ENCODE measurements around the gene PGF. TPM values are rescaled to one million over a fixed set of nuclear protein-coding genes. Genes with fewer than 3 reads are reported as not detected.
A peak's percentile ranks its signal among the peaks of the same experiment; 100 is the strongest.

PGF gene
- total RNA-seq, 5 donors from 2014 or later (not counting 1 experiment from before 2014, with no cell fraction given), result 0.09 to 0.29 TPM; not detected in 3

DNA sequence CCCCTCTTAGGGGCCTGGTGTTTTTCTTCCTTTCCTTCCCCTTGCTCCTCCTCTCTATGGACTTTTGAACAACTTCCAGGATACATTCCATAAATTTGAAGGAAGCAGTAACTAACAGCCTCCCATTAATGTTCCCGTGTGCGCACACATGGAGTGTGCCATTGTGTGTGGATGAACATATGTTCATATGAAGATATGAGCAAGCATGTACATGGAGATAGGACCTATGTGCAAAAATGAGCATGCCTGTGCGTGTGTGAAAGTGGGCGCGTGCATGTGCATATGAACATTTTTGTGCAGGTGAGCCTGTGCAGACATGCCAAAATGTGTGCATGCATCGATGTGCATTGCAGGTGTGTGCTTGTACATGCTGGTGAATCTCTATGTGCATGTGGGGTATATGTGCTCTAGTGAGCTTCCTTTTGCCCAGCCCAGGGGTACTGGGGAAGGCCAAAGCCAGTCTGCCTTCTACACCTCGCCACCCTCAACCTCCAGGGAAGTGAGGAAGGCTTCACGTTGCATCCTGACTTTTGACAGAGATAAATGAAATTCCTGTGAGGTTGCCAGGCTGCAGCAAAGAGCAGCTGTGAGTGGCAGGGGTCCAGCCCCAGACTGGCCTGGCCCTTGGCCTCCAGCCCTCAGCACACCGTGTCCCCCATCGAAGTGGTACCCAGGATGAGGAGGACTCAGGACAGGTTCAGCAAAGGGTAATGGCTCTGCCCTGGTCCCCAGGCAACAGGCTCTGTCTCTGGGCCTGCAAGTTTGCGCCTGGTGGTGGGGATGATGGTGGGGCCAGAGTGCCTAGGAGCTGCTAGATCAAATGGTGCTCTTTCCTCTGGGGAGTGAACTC lies 21.1 kb upstream of the PGF start:
- peaks cover 0 to 3% (median 2%) of the 10 kb centered on the region in 3 donors for H3K4me1 Mint-ChIP-seq
- ATAC-seq (replicated peaks in 1 of 4) (no peak), DNase-seq (no peak)
- Histone ChIP-seq H3K4me3 (ENCODE audit: control insufficient read depth in 1 of 2, extremely low read depth in 1 of 2, low read length in 1 of 2) (no peak overlapping the region), H3K27ac (ENCODE audit: low read length) (no peak overlapping the region), H3K36me3 (ENCODE audit: control insufficient read depth in 2 of 2, extremely low read depth in 1 of 2, insufficient read depth in 1 of 2, low read length in 1 of 2) (no peaks in the 10 kb centered on the region), H3K9me3 (no peaks in the 10 kb centered on the region), H3K27me3 (replicated peaks in 1 of 2; ENCODE audit: control insufficient read depth in 2 of 2, extremely low read depth in 1 of 2, insufficient read depth in 2 of 2, low read length in 1 of 2) (peaks cover 0 to 5% of the 10 kb centered on the region in 2 experiments), H3K4me1 (ENCODE audit: control insufficient read depth in 1 of 2, extremely low read depth in 1 of 2, insufficient read depth in 2 of 2, low read length in 2 of 2) (peaks cover 0 to 6% of the 10 kb centered on the region in 2 experiments)
- no peaks in the 10 kb centered on the region for H3K27me3 Mint-ChIP-seq
- ChIA-PET POLR2A (no interaction called here), CTCF (no interaction called here)
- H3K9me3 Mint-ChIP-seq, result no peaks in the 10 kb centered on the region
- no peak overlapping the region for H3K4me3 Mint-ChIP-seq
- no peak overlapping the region for H3K27ac Mint-ChIP-seq
- no peaks in the 10 kb centered on the region for H3K36me3 Mint-ChIP-seq
- 97% methylated on average over 8 of the region's 11 CpGs for WGBS (ENCODE audit: insufficient coverage)

DNA sequence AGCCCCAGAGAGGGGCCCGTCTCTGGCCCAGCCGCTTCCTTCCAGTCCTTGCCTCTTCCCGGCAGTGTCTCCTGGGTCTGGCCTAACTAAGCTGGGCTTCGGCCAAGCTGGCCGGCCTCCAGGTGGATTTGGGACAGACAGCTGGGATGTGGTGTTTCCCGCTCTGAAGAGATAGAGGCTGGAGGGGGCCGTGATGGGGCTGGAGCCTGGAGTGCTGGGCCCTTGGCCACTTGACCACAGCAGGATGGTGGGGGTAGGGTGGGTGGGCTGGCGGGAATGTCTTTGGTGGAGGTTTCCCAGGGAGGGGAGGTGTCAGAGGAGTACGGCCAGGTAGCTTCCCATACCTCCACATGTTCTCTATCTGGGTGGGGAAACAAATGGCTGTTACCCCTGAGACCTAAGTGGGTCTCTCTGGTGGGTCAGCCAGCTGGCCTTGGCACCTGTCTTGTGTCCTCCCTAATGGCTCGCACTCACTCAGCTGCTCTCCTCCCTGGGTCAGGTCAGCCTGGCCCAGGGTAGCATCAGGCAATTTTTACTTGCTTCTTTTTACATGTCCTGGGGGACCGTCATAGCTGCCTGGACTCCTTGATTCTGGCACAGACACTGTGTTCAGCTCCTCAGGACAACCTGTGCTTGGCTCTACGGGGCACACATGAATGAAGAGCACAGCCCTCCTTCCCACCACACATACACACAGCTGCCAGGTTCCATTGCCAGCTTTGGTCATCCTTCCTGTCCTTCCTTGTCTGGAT lies 19.8 kb upstream of the PGF start:
- DNase-seq (no peak), ATAC-seq (replicated peaks in 1 of 4) (no peak)
- no peaks in the 10 kb centered on the region for H3K36me3 ChIP-seq (ENCODE audit: control insufficient read depth in 2 of 2, extremely low read depth in 1 of 2, insufficient read depth in 1 of 2, low read length in 1 of 2)
- peaks cover 0 to 6% of the 10 kb centered on the region in 2 experiments for H3K4me1 ChIP-seq (ENCODE audit: control insufficient read depth in 1 of 2, extremely low read depth in 1 of 2, insufficient read depth in 2 of 2, low read length in 2 of 2)
- POLR2A ChIA-PET, result no interaction called here
- Mint-ChIP-seq H3K4me3 (no peak overlapping the region), H3K27ac (no peak overlapping the region), H3K36me3 (no peaks in the 10 kb centered on the region), H3K27me3 (no peaks in the 10 kb centered on the region), H3K4me1 (peaks cover 0 to 3% (median 2%) of the 10 kb centered on the region in 3 donors), H3K9me3 (no peaks in the 10 kb centered on the region)
- no peak overlapping the region for H3K4me3 ChIP-seq (ENCODE audit: control insufficient read depth in 1 of 2, extremely low read depth in 1 of 2, low read length in 1 of 2)
- peaks cover 0 to 8% of the 10 kb centered on the region in 2 experiments for H3K27me3 ChIP-seq (replicated peaks in 1 of 2; ENCODE audit: control insufficient read depth in 2 of 2, extremely low read depth in 1 of 2, insufficient read depth in 2 of 2, low read length in 1 of 2)
- WGBS (ENCODE audit: insufficient coverage), result 80% methylated on average over 6 of the region's 12 CpGs
- no peaks in the 10 kb centered on the region for H3K9me3 ChIP-seq
- H3K27ac ChIP-seq (ENCODE audit: low read length), result no peak overlapping the region
- CTCF ChIA-PET, result interaction anchor here in 1 of 2 donors (1.1 kb wide), 1 partner anchor 114 kb away, joined by 3 read pairs; no protein-coding TSS in a partner anchor

DNA sequence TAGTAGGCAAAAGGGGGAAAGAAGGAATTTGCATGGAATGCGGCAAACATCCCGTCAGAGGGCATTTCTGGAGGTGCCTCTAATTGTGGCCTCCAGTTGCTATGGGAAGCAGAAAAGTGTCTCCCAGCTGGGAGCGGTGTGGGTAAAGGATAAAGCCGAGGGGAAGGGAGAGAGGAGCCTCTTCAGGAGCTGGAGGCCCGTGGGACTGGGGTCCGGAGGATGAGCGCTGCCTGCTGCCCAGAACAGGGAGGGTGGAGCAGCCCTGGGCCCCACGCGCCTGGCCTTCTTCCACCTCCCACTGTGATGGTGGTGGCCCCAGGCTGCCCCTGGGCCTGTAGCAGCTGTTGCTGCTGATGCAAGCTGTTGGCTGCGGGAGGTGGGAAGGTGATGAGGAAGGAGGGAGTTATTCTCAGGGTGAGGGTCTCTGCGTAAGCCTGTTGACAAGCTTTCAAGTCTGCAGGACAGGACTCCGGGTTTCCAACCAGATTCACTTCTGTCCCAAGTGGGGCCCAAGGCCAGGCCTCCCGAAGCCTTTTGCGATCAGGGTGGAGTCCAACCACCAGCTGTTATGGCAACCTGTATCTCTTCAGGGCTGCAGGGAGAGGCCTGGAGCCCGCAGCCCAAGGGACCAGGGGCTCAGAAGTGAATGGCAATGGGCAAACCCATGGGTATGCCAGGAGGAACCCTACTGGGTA lies 19.1 kb upstream of the PGF start:
- Mint-ChIP-seq H3K4me1 (peaks cover 0 to 3% (median 2%) of the 10 kb centered on the region in 3 donors), H3K9me3 (no peaks in the 10 kb centered on the region), H3K27me3 (no peaks in the 10 kb centered on the region), H3K27ac (no peak overlapping the region), H3K4me3 (no peak overlapping the region), H3K36me3 (no peaks in the 10 kb centered on the region)
- Histone ChIP-seq H3K4me3 (ENCODE audit: control insufficient read depth in 1 of 2, extremely low read depth in 1 of 2, low read length in 1 of 2) (no peak overlapping the region), H3K9me3 (no peaks in the 10 kb centered on the region), H3K36me3 (ENCODE audit: control insufficient read depth in 2 of 2, extremely low read depth in 1 of 2, insufficient read depth in 1 of 2, low read length in 1 of 2) (no peaks in the 10 kb centered on the region), H3K27ac (ENCODE audit: low read length) (no peak overlapping the region), H3K27me3 (replicated peaks in 1 of 2; ENCODE audit: control insufficient read depth in 2 of 2, extremely low read depth in 1 of 2, insufficient read depth in 2 of 2, low read length in 1 of 2) (peaks cover 0 to 7% of the 10 kb centered on the region in 2 experiments), H3K4me1 (ENCODE audit: control insufficient read depth in 1 of 2, extremely low read depth in 1 of 2, insufficient read depth in 2 of 2, low read length in 2 of 2) (peaks cover 0 to 6% of the 10 kb centered on the region in 2 experiments)
- ChIA-PET POLR2A (interaction anchor here in 1 of 2 donors (0.7 kb wide), 1 partner anchor 819 kb away, joined by 3 read pairs; no protein-coding TSS in a partner anchor), CTCF (interaction anchor here in 1 of 2 donors (1.1 kb wide), 1 partner anchor 113 kb away, joined by 3 read pairs; no protein-coding TSS in a partner anchor)
- 93% methylated on average over 13 of the region's 15 CpGs for WGBS (ENCODE audit: insufficient coverage)
- no peak for ATAC-seq (replicated peaks in 1 of 4)
- no peak for DNase-seq

GRCh38 chr14:74973905-74974363 lies 18.5 kb upstream of the PGF start:
- Mint-ChIP-seq H3K27ac (no peak overlapping the region), H3K9me3 (no peaks in the 10 kb centered on the region), H3K27me3 (no peaks in the 10 kb centered on the region), H3K4me3 (no peak overlapping the region), H3K36me3 (no peaks in the 10 kb centered on the region), H3K4me1 (peaks cover 0 to 3% (median 2%) of the 10 kb centered on the region in 3 donors)
- Histone ChIP-seq H3K9me3 (no peaks in the 10 kb centered on the region), H3K27me3 (replicated peaks in 1 of 2; ENCODE audit: control insufficient read depth in 2 of 2, extremely low read depth in 1 of 2, insufficient read depth in 2 of 2, low read length in 1 of 2) (peaks cover 0 to 5% of the 10 kb centered on the region in 2 experiments), H3K27ac (ENCODE audit: low read length) (no peak overlapping the region), H3K36me3 (ENCODE audit: control insufficient read depth in 2 of 2, extremely low read depth in 1 of 2, insufficient read depth in 1 of 2, low read length in 1 of 2) (no peaks in the 10 kb centered on the region), H3K4me3 (ENCODE audit: control insufficient read depth in 1 of 2, extremely low read depth in 1 of 2, low read length in 1 of 2) (no peak overlapping the region), H3K4me1 (ENCODE audit: control insufficient read depth in 1 of 2, extremely low read depth in 1 of 2, insufficient read depth in 2 of 2, low read length in 2 of 2) (peaks cover 0 to 6% of the 10 kb centered on the region in 2 experiments)
- no peak for DNase-seq
- WGBS (ENCODE audit: insufficient coverage), result 100% methylated on average over 4 of the region's 5 CpGs
- ChIA-PET POLR2A (interaction anchor here in 1 of 2 donors (0.7 kb wide), 1 partner anchor 819 kb away, joined by 3 read pairs; no protein-coding TSS in a partner anchor), CTCF (no interaction called here)
- no peak for ATAC-seq (replicated peaks in 1 of 4)

DNA sequence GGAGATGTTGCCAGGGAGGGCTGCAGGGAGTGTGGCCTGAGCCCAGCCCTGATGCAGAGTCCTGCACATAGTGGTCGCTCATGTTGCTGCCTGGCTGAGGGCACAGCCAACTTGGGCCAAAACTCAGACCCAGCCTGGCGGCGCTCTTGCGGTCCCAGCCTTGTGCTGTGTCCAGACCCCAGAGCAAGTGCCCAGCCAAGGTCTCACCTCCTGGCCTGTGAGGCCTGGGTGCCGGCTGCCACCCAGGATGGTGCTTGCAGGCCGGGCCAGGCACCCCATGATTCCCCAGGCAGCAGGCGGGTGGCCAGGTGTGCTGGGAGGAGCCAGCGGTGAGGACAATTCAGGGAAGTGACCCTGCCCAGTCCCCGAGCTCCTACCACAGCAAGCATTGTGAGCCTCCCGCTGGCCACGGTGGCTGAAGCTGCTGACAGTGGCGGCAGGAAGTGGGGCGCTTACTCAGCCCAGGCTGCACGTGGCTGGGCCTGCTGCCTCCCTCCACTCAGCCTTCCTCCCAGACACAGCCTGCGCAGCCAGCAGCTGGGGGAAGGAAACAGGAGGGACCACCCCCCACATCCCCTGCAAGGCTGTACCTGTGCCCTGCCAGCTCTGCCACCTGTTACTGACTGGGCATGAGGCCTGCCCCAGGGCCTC lies 17.7 kb upstream of the PGF start:
- CTCF ChIA-PET, result no interaction called here
- Mint-ChIP-seq H3K9me3 (no peaks in the 10 kb centered on the region), H3K4me3 (no peak overlapping the region), H3K27ac (no peak overlapping the region), H3K27me3 (no peaks in the 10 kb centered on the region), H3K4me1 (peaks cover 0 to 3% (median 2%) of the 10 kb centered on the region in 3 donors), H3K36me3 (no peaks in the 10 kb centered on the region)
- WGBS (ENCODE audit: insufficient coverage), result 70% methylated on average over 10 of the region's 15 CpGs
- Histone ChIP-seq H3K4me1 (ENCODE audit: control insufficient read depth in 1 of 2, extremely low read depth in 1 of 2, insufficient read depth in 2 of 2, low read length in 2 of 2) (peaks cover 0 to 6% of the 10 kb centered on the region in 2 experiments), H3K36me3 (ENCODE audit: control insufficient read depth in 2 of 2, extremely low read depth in 1 of 2, insufficient read depth in 1 of 2, low read length in 1 of 2) (no peaks in the 10 kb centered on the region), H3K9me3 (no peaks in the 10 kb centered on the region), H3K27me3 (replicated peaks in 1 of 2; ENCODE audit: control insufficient read depth in 2 of 2, extremely low read depth in 1 of 2, insufficient read depth in 2 of 2, low read length in 1 of 2) (peaks cover 0 to 5% of the 10 kb centered on the region in 2 experiments), H3K27ac (ENCODE audit: low read length) (no peak overlapping the region), H3K4me3 (ENCODE audit: control insufficient read depth in 1 of 2, extremely low read depth in 1 of 2, low read length in 1 of 2) (no peak overlapping the region)
- POLR2A ChIA-PET, result no interaction called here
- peak; percentile 53 to 78 (median 71) for ATAC-seq (replicated peaks in 1 of 4)
- peak in 8 of 35 experiments; percentile 1 to 21 (median 10) for DNase-seq

Measured in T-cell (primary cell).